WERI-Rb-1 (cell line): Measurements from ENCODE around the gene RBMS3.

Experiments used
- DNase-seq: peaks from one replicate; pipeline ENCODE4 v3.0.0-alpha.2; 2020
- H3K27ac ChIP-seq: fragments of 250-450 bp; sonication (Bioruptor Pico); 2 replicates; pipeline ENCODE4 v1.5.1; 2020; ENCODE audit warnings: mild to moderate bottlenecking, moderate library complexity
- H3K27me3 ChIP-seq: fragments of 250-450 bp; sonication (Bioruptor Pico); 2 replicates; pipeline ENCODE4 v1.5.1; 2021; ENCODE audit warnings: mild to moderate bottlenecking, low read depth, moderate library complexity; ENCODE audit not compliant: insufficient read depth, severe bottlenecking
- H3K36me3 ChIP-seq: fragments of 250-450 bp; sonication (Bioruptor Pico); 2 replicates; pipeline ENCODE4 v1.5.1; 2020; ENCODE audit warnings: mild to moderate bottlenecking, moderate library complexity
- H3K4me3 ChIP-seq: 2 replicates; pipeline ENCODE4 v1.5.1; 2011; ENCODE audit warnings: low read depth, mild to moderate bottlenecking, control low read depth, low read length
- H3K9me3 ChIP-seq: fragments of 250-450 bp; sonication (Bioruptor Pico); 2 replicates; pipeline ENCODE4 v1.5.1; 2021; ENCODE audit warnings: mild to moderate bottlenecking, moderate library complexity; ENCODE audit not compliant: severe bottlenecking
- TF ChIP-seq, protein P1 (sequence below): IDR thresholded peaks from 2 replicates; pipeline ENCODE4 v1.5.1; 2011; ENCODE audit warnings: low read depth, mild to moderate bottlenecking, control low read depth, inconsistent platforms, low read length

Gene RBMS3

DNA sequence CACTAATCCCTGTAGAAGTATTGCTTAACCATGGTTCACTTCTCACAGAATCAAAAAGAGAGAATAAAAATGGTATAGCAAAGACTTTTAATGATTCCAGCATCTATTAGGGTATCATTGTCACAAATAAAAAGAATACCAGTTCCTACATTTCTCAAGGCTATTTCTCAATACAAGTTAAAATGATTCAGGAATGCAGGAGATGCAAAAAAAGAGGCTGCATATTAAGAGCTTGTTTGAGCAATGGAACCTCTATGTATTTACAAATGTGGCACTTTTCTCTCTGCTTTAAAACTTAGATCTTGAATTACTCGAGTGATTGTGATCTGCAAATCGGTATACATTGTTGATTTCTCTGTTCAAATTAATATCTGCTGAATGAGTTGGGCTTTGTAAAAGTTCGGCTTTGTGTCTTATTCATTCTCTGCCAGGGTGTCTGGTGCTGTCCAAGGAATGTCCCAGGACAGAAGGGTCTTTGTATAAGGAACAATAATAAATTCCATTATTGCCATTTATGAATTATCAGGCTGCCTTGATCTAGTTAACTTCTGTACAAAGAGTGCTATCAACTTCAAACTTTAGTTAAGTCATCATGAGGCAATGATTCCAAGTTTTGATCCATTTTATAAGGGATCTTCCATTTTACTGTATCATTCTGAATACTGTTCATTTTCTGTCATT is 364.2 kb downstream of the RBMS3 start:
- H3K36me3 ChIP-seq = no peaks in the 10 kb centered on the region
- no peak overlapping the region for H3K27ac ChIP-seq
- H3K4me3 ChIP-seq = no peak overlapping the region
- DNase-seq = no peak
- no peaks in the 10 kb centered on the region for H3K27me3 ChIP-seq
- no peaks in the 10 kb centered on the region for H3K9me3 ChIP-seq
- TF ChIP-seq, protein P1, sequence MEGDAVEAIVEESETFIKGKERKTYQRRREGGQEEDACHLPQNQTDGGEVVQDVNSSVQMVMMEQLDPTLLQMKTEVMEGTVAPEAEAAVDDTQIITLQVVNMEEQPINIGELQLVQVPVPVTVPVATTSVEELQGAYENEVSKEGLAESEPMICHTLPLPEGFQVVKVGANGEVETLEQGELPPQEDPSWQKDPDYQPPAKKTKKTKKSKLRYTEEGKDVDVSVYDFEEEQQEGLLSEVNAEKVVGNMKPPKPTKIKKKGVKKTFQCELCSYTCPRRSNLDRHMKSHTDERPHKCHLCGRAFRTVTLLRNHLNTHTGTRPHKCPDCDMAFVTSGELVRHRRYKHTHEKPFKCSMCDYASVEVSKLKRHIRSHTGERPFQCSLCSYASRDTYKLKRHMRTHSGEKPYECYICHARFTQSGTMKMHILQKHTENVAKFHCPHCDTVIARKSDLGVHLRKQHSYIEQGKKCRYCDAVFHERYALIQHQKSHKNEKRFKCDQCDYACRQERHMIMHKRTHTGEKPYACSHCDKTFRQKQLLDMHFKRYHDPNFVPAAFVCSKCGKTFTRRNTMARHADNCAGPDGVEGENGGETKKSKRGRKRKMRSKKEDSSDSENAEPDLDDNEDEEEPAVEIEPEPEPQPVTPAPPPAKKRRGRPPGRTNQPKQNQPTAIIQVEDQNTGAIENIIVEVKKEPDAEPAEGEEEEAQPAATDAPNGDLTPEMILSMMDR = no peak

DNA sequence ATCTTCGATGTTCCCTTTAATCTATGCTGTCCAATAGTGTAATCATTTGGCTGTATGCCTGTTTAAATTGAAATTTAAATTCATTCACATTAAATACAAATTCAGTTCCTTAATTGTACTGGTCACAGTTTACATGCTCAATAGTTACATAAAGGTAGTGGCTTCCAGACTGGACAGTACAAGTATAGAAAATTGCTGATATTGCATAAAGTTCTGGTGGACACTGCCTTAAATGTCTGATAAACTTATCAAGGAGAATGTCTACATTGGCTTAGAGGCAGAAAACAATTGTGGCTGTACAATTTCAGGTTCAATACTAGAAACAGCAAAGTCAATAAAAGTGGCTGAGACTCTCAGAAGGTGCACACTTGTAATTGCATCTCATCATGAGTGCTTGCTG is 365.2 kb downstream of the RBMS3 start:
- H3K27ac ChIP-seq = no peak overlapping the region
- no peak overlapping the region for H3K4me3 ChIP-seq
- TF ChIP-seq, protein P1 = no peak
- no peaks in the 10 kb centered on the region for H3K27me3 ChIP-seq
- DNase-seq = no peak
- H3K36me3 ChIP-seq = no peaks in the 10 kb centered on the region
- H3K9me3 ChIP-seq = no peaks in the 10 kb centered on the region

DNA sequence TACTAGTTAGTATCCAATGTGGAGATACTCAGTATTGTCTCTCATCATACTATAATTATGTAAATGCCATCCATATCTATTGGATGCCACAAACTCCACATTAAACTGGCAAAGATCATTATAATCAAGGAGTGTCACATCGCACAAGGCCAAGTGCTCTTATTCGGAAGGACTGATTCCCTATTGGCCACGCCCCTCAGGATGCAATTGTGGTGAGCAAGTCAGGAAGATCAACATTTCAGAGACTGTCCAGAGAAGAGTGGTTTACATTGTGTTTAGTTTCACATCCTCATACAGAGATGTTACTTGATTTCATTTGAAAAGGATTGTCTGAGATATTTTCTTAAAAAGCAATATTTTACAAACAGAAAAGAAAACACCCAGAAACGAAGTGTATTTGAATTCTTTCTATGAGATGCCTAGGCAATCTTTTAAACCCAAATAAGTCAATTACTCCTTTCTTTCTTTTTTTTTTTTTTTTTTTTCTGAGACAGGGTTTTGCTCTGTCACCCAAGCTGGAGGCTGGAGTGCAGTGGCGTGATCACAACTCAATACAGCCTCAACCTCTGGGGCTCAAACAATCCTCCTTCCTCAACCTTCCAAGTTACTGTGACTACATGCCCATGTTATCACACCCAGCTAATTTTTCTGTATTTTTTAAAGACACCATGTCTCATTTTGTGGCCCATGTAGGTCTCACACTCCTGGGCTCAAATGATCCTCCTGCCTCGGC is 369.1 kb downstream of the RBMS3 start:
- Histone ChIP-seq H3K27ac (no peak overlapping the region), H3K4me3 (no peak overlapping the region)

DNA sequence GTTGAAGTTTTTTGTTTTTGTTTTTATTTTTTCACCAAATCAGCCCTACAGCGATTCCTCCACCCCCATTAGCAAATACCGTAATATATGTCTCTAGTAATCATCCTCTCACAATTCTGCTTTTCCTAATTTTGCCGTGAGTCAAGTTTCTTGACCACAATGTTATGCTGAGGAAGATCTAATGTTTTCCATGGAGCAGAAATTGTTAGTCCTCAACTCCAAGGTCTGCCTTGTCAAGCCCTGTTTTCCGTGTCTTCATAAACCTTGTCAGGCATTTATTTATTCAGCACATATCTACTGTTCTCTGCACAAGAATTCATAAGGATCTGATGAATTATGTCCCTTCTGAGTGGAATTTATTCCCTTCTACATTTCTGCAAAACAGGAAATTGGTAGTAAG is 372.8 kb downstream of the RBMS3 start:
- Histone ChIP-seq H3K27ac (no peak overlapping the region), H3K4me3 (no peak overlapping the region), H3K9me3 (no peaks in the 10 kb centered on the region), H3K27me3 (no peaks in the 10 kb centered on the region), H3K36me3 (no peaks in the 10 kb centered on the region)
- TF ChIP-seq, protein P1 = no peak
- no peak for DNase-seq

More for the DNA sequence above, 369.1 kb downstream of the RBMS3 start:
- H3K27me3 ChIP-seq = no peaks in the 10 kb centered on the region
- TF ChIP-seq, protein P1 = no peak
- no peaks in the 10 kb centered on the region for H3K9me3 ChIP-seq
- no peak for DNase-seq
- H3K36me3 ChIP-seq = no peaks in the 10 kb centered on the region

DNA sequence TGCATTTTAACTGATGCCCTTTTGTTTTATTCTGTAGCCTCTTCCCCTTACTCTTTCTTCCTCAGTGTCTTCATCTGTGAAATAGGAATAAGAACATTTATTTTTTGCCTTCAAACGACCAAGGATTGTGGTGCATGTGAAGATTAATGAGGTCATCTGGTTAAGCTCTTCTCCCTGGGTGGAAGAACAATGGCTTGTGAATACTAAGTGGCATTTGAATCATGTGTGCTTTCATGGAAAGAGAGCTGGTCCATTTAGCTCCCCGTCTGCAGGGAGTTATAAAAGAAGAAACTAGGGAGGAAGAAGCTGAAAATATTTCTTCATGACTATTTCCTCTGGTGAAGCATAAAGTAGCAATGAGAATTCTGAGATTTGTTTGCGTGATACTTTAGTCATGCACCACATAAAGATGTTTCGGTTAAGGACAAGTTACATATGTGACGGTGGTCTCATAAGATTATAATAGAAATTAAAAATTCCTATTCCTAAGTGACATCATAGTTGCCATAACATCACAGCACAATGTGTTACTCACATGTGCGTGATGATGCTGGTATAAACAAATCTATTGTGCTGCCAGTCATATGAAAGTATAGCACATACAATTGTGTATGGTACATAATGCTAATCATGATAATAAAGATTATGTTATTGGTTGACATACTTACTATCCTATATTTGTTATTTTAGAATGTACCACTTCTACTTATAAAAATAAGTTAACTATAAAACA is 374.3 kb downstream of the RBMS3 start:
- Histone ChIP-seq H3K27ac (no peak overlapping the region), H3K4me3 (no peak overlapping the region), H3K9me3 (no peaks in the 10 kb centered on the region), H3K27me3 (no peaks in the 10 kb centered on the region), H3K36me3 (no peaks in the 10 kb centered on the region)
- no peak for DNase-seq
- TF ChIP-seq, protein P1 = no peak
